K562 (cell line): Measurements from ENCODE around the gene IMMP2L.

Experiments
- AFF4 ChIP-seq: sonication (generic); formaldehyde crosslinking; IDR thresholded peaks from 2 replicates; pipeline ENCODE4 v1.8.0; 2023; ENCODE audit warnings: mild to moderate bottlenecking, missing genetic modification reagents
- E2F4 ChIP-seq: sonication (generic); formaldehyde crosslinking; IDR thresholded peaks from 2 replicates; pipeline ENCODE4 v1.8.0; 2022; ENCODE audit warnings: mild to moderate bottlenecking, low read depth, missing genetic modification reagents
- GABPA ChIP-seq: fragments of 200-800 bp; sonication (Bioruptor generic); conservative IDR thresholded peaks from 2 replicates; pipeline ENCODE4 v1.6.1; 2016; ENCODE audit warnings: low read depth, missing genetic modification characterization, missing compliant biosample characterization
- GATA2 ChIP-seq: sonication (generic); formaldehyde crosslinking; IDR thresholded peaks from 2 replicates; pipeline ENCODE4 v1.4.0; 2020; ENCODE audit warnings: mild to moderate bottlenecking, missing genetic modification reagents
- MAX ChIP-seq: sonication (generic); formaldehyde crosslinking; IDR thresholded peaks from 2 replicates; pipeline ENCODE4 v1.9.0; 2022; ENCODE audit warnings: mild to moderate bottlenecking, missing genetic modification reagents
- MYC ChIP-seq, 2 experiments: fragments of 250-450 bp in 1 of 2; sonication (Bioruptor Pico) in 1 of 2; IDR thresholded peaks; 2 replicates each; pipeline versions ENCODE4 v1.5.1 to v1.6.1; 2012 to 2021; ENCODE audit warnings: low read depth in 2 of 2, borderline replicate concordance in 1 of 2, improper control_type of control experiment in 1 of 2, low read length in 1 of 2, mild to moderate bottlenecking in 1 of 2, moderate library complexity in 1 of 2
- PHF21A ChIP-seq: fragments of 450-650 bp; IDR thresholded peaks from 2 replicates; pipeline ENCODE4 v1.6.1; 2017; ENCODE audit warnings: low read depth, borderline replicate concordance
- SRSF1 ChIP-seq: fragments of 200-400 bp; formaldehyde crosslinking; IDR thresholded peaks from 2 replicates; pipeline ENCODE4 v1.6.1; 2017; ENCODE audit warnings: mild to moderate bottlenecking, low read depth, low read length, moderate library complexity
- TCF7L2 ChIP-seq: fragments of 150-350 bp; IDR thresholded peaks from 2 replicates; pipeline ENCODE4 v1.6.1; 2016; ENCODE audit warnings: low read depth, mild to moderate bottlenecking, low read length, moderate library complexity
- ZBTB1 ChIP-seq: sonication (generic); formaldehyde crosslinking; IDR thresholded peaks from 2 replicates; pipeline ENCODE4 v1.8.1; 2023; ENCODE audit warnings: missing genetic modification reagents, low read depth, mild to moderate bottlenecking, borderline replicate concordance
- TF ChIP-seq, protein P1 (sequence below): fragments of 450-650 bp; IDR thresholded peaks from 2 replicates; pipeline ENCODE4 v1.6.1; 2018; ENCODE audit warnings: mild to moderate bottlenecking, low read depth; ENCODE audit not compliant: partially characterized antibody
- TF ChIP-seq, protein P2 (sequence below), 3 experiments: IDR thresholded peaks in 2 of 3; conservative IDR thresholded peaks in 1 of 3; 2 replicates each; pipeline ENCODE4 v1.5.1; 2011 to 2012; ENCODE audit warnings: low read length in 3 of 3, mild to moderate bottlenecking in 3 of 3, control low read depth in 2 of 3, improper control_type of control experiment in 1 of 3, inconsistent platforms in 1 of 3, low read depth in 1 of 3, mixed read lengths in 1 of 3, moderate library complexity in 1 of 3; ENCODE audit not compliant: insufficient read depth in 2 of 3
- TF ChIP-seq, protein P3 (sequence below): sonication (generic); formaldehyde crosslinking; IDR thresholded peaks from 2 replicates; pipeline ENCODE4 v1.8.0; 2023; ENCODE audit warnings: missing genetic modification reagents, mild to moderate bottlenecking, borderline replicate concordance

DNA sequence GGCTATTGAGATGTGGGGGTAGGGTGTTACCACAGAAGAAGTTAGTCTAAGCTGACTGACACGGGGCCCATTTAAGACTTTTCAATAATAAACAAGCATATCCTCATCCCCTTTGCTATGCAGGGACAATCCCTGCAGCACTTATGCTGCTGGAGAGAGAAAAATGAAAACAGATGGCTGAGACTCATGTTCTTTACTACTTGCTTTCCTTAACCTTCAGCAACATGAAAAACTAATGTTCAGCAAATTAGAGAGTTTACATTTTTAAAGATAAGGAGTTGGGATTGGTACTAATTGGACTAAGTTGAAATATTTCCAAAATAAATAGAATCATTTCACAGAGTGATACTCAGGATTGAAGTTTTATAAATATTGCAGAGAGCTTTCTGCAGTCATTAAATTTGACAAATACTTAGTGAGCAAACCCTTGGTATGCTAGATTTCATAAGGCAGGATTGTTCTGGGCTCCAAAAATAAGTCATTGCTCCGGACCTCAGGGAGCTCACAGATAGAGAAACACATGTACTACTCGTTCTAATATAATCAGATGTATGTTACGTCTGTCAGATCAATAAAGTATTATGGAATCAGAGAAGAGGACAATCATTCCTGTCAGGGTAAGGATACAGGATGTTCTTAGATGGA is 618.5 kb downstream of the IMMP2L start:
- TF ChIP-seq, protein P1, sequence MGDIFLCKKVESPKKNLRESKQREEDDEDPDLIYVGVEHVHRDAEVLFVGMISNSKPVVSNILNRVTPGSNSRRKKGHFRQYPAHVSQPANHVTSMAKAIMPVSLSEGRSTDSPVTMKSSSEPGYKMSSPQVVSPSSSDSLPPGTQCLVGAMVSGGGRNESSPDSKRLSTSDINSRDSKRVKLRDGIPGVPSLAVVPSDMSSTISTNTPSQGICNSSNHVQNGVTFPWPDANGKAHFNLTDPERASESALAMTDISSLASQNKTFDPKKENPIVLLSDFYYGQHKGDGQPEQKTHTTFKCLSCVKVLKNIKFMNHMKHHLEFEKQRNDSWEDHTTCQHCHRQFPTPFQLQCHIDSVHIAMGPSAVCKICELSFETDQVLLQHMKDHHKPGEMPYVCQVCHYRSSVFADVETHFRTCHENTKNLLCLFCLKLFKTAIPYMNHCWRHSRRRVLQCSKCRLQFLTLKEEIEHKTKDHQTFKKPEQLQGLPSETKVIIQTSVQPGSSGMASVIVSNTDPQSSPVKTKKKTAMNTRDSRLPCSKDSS: no peak
- TF ChIP-seq, protein P2, sequence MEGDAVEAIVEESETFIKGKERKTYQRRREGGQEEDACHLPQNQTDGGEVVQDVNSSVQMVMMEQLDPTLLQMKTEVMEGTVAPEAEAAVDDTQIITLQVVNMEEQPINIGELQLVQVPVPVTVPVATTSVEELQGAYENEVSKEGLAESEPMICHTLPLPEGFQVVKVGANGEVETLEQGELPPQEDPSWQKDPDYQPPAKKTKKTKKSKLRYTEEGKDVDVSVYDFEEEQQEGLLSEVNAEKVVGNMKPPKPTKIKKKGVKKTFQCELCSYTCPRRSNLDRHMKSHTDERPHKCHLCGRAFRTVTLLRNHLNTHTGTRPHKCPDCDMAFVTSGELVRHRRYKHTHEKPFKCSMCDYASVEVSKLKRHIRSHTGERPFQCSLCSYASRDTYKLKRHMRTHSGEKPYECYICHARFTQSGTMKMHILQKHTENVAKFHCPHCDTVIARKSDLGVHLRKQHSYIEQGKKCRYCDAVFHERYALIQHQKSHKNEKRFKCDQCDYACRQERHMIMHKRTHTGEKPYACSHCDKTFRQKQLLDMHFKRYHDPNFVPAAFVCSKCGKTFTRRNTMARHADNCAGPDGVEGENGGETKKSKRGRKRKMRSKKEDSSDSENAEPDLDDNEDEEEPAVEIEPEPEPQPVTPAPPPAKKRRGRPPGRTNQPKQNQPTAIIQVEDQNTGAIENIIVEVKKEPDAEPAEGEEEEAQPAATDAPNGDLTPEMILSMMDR (IDR thresholded peaks at IDR 0.05 in 2 of 3, conservative IDR thresholded peaks at IDR 0.05 in 1 of 3; ENCODE audit: insufficient read depth in 2 of 3, low read depth in 1 of 3, low read length in 3 of 3): no peak
- TF ChIP-seq, protein P3, sequence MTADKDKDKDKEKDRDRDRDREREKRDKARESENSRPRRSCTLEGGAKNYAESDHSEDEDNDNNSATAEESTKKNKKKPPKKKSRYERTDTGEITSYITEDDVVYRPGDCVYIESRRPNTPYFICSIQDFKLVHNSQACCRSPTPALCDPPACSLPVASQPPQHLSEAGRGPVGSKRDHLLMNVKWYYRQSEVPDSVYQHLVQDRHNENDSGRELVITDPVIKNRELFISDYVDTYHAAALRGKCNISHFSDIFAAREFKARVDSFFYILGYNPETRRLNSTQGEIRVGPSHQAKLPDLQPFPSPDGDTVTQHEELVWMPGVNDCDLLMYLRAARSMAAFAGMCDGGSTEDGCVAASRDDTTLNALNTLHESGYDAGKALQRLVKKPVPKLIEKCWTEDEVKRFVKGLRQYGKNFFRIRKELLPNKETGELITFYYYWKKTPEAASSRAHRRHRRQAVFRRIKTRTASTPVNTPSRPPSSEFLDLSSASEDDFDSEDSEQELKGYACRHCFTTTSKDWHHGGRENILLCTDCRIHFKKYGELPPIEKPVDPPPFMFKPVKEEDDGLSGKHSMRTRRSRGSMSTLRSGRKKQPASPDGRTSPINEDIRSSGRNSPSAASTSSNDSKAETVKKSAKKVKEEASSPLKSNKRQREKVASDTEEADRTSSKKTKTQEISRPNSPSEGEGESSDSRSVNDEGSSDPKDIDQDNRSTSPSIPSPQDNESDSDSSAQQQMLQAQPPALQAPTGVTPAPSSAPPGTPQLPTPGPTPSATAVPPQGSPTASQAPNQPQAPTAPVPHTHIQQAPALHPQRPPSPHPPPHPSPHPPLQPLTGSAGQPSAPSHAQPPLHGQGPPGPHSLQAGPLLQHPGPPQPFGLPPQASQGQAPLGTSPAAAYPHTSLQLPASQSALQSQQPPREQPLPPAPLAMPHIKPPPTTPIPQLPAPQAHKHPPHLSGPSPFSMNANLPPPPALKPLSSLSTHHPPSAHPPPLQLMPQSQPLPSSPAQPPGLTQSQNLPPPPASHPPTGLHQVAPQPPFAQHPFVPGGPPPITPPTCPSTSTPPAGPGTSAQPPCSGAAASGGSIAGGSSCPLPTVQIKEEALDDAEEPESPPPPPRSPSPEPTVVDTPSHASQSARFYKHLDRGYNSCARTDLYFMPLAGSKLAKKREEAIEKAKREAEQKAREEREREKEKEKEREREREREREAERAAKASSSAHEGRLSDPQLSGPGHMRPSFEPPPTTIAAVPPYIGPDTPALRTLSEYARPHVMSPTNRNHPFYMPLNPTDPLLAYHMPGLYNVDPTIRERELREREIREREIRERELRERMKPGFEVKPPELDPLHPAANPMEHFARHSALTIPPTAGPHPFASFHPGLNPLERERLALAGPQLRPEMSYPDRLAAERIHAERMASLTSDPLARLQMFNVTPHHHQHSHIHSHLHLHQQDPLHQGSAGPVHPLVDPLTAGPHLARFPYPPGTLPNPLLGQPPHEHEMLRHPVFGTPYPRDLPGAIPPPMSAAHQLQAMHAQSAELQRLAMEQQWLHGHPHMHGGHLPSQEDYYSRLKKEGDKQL: no peak
- no peak for TF ChIP-seq AFF4 (CRISPR knock-in tag)
- TF ChIP-seq GABPA: no peak
- no peak for TF ChIP-seq PHF21A
- TF ChIP-seq ZBTB1 (CRISPR knock-in tag): no peak
- no peak for TF ChIP-seq MAX (CRISPR knock-in tag)
- no peak for TF ChIP-seq GATA2 (CRISPR knock-in tag)
- TF ChIP-seq SRSF1: no peak
- TF ChIP-seq E2F4 (CRISPR knock-in tag): no peak
- no peak for TF ChIP-seq TCF7L2
- TF ChIP-seq MYC (IDR thresholded peaks at IDR 0.05; ENCODE audit: low read depth, low read length): no peak
- TF ChIP-seq MYC (CRISPR knock-in tag; IDR thresholded peaks at IDR 0.05; ENCODE audit: borderline replicate concordance, low read depth): no peak
